GM18508 (cell line): ENCODE data around the gene LHB.

Experiments used
- ATAC-seq: cut with Tn5 transposase; IDR thresholded peaks from one replicate; pipeline ENCODE4 v1.9.1; 2021; ENCODE audit warnings: moderate number of reproducible peaks; ENCODE audit not compliant: insufficient read depth, unreplicated experiment

Gene LHB

GRCh38 chr19:48987323-48987722, 29.6 kb downstream of the LHB start:
- no peak for ATAC-seq

GRCh38 chr19:48986211-48986610, 30.7 kb downstream of the LHB start:
- no peak for ATAC-seq

- ATAC-seq, result no peak
Observed at GRCh38 chr19:48985711-48986110, 31.2 kb downstream of the LHB start.

GRCh38 chr19:48982280-48982679, 34.6 kb downstream of the LHB start:
- no peak for ATAC-seq

- ATAC-seq, result no peak
Observed at GRCh38 chr19:48977061-48977460, 39.8 kb downstream of the LHB start.

GRCh38 chr19:48975947-48976847, 40.7 kb downstream of the LHB start:
- no peak for ATAC-seq

- no peak for ATAC-seq
Observed at GRCh38 chr19:48970923-48971395, 45.9 kb downstream of the LHB start.

GRCh38 chr19:48970139-48970766, 46.6 kb downstream of the LHB start:
- ATAC-seq, result no peak

GRCh38 chr19:48969276-48970138, 47.4 kb downstream of the LHB start:
- no peak for ATAC-seq

- no peak for ATAC-seq
Observed at GRCh38 chr19:48968813-48969218, 48.1 kb downstream of the LHB start.

GRCh38 chr19:48968179-48968661, 48.7 kb downstream of the LHB start:
- no peak for ATAC-seq

GRCh38 chr19:48967346-48968178, 49.3 kb downstream of the LHB start:
- no peak for ATAC-seq

GRCh38 chr19:48966541-48967345, 50.1 kb downstream of the LHB start:
- ATAC-seq, result no peak
